Neural cell (in vitro differentiated cells): ENCODE results near the gene NCKAP1. TPM values are rescaled to one million over a fixed set of nuclear protein-coding genes. Genes with fewer than 3 reads are reported as not detected.

Experiments used
- H2AFZ ChIP-seq: fragments of 200-600, 300-800 bp; sonication (generic), shearing (Covaris generic); 2 replicates; pipeline ENCODE4 v1.6.0; 2014; ENCODE audit warnings: low read depth, mild to moderate bottlenecking, antibody characterized with exemption, low read length, moderate library complexity
- H3F3A ChIP-seq: fragments of 200-600 bp; shearing (Covaris generic); 2 replicates; pipeline ENCODE4 v1.6.1; 2016; ENCODE audit warnings: mild to moderate bottlenecking, moderate library complexity, mixed read lengths, antibody characterized with exemption, low read length; ENCODE audit not compliant: insufficient read depth, poor library complexity, severe bottlenecking
- H3K27ac ChIP-seq: fragments of 200-600, 300-800 bp; sonication (generic), shearing (Covaris generic); 2 replicates; pipeline ENCODE4 v1.5.1; 2014; ENCODE audit warnings: mild to moderate bottlenecking, low read length, moderate library complexity
- H3K27me3 ChIP-seq: fragments of 300-800, 200-600 bp; sonication (generic), shearing (Covaris generic); 2 replicates; pipeline ENCODE4 v1.6.0; 2014; ENCODE audit warnings: mild to moderate bottlenecking, low read depth, low read length, moderate library complexity; ENCODE audit not compliant: insufficient read depth
- H3K36me3 ChIP-seq: fragments of 300-800, 200-600 bp; sonication (generic), shearing (Covaris generic); 2 replicates; pipeline ENCODE4 v1.5.1; 2014; ENCODE audit warnings: mild to moderate bottlenecking, antibody characterized with exemption, low read length, moderate library complexity; ENCODE audit not compliant: insufficient read depth
- H3K4me2 ChIP-seq: fragments of 300-800, 200-600 bp; sonication (generic), shearing (Covaris generic); 2 replicates; pipeline ENCODE4 v1.6.0; 2014; ENCODE audit warnings: mild to moderate bottlenecking, low read length
- H3K4me3 ChIP-seq: fragments of 300-800, 200-600 bp; sonication (generic), shearing (Covaris generic); 2 replicates; pipeline ENCODE4 v1.5.1; 2014; ENCODE audit warnings: mild to moderate bottlenecking, low read length, moderate library complexity
- H3K79me2 ChIP-seq: fragments of 200-600 bp; shearing (Covaris generic); replicated peaks from 2 replicates; pipeline ENCODE4 v1.6.0; 2014; ENCODE audit warnings: mild to moderate bottlenecking, low read length, moderate library complexity; ENCODE audit not compliant: insufficient read depth
- H3K9ac ChIP-seq: fragments of 300-800, 200-600 bp; sonication (generic), shearing (Covaris generic); 2 replicates; pipeline ENCODE4 v1.6.1; 2016; ENCODE audit warnings: mild to moderate bottlenecking, low read length, mixed read lengths
- H3K9me2 ChIP-seq: fragments of 200-600 bp; shearing (Covaris generic); 2 replicates; pipeline ENCODE4 v1.6.1; 2016; ENCODE audit warnings: mild to moderate bottlenecking, low read length, mixed read lengths; ENCODE audit not compliant: insufficient read depth
- H3K9me3 ChIP-seq: fragments of 200-600, 300-800 bp; sonication (generic), shearing (Covaris generic); 2 replicates; pipeline ENCODE4 v1.6.1; 2016; ENCODE audit warnings: mild to moderate bottlenecking, mixed run types, low read length, moderate library complexity, mixed read lengths
- H4K20me1 ChIP-seq: fragments of 200-600 bp; shearing (Covaris generic); 2 replicates; pipeline ENCODE4 v1.6.1; 2016; ENCODE audit warnings: mild to moderate bottlenecking, mixed run types; ENCODE audit not compliant: insufficient read depth
- CTCF ChIP-seq: fragments of 450-650 bp; IDR thresholded peaks from 2 replicates; pipeline ENCODE4 v1.5.1; 2014; ENCODE audit warnings: antibody characterized with exemption, mild to moderate bottlenecking, moderate library complexity; ENCODE audit not compliant: poor library complexity, severe bottlenecking
- EP300 ChIP-seq: fragments of 450-650 bp; conservative IDR thresholded peaks from 2 replicates; pipeline ENCODE4 v1.6.1; 2014; ENCODE audit warnings: antibody characterized with exemption, mild to moderate bottlenecking, moderate library complexity; ENCODE audit not compliant: poor library complexity, severe bottlenecking
- EZH2 ChIP-seq: fragments of 200-600, 300-800 bp; shearing (Covaris generic), sonication (generic); IDR thresholded peaks from 2 replicates; pipeline ENCODE4 v1.6.1; 2014; ENCODE audit warnings: antibody characterized with exemption, low read length, borderline replicate concordance, mild to moderate bottlenecking; ENCODE audit not compliant: insufficient read depth, poor library complexity, severe bottlenecking
- MXI1 ChIP-seq: fragments of 450-650 bp; conservative IDR thresholded peaks from 2 replicates; pipeline ENCODE4 v1.6.1; 2014; ENCODE audit warnings: antibody characterized with exemption, mild to moderate bottlenecking; ENCODE audit not compliant: poor library complexity, severe bottlenecking
- POLR2AphosphoS5 ChIP-seq: IDR thresholded peaks from 2 replicates; pipeline ENCODE4 v1.6.1; 2012
- RAD21 ChIP-seq: fragments of 450-650 bp; conservative IDR thresholded peaks from 2 replicates; pipeline ENCODE4 v1.6.1; 2014; ENCODE audit warnings: antibody characterized with exemption, mild to moderate bottlenecking, moderate library complexity
- SMC3 ChIP-seq: fragments of 450-650 bp; conservative IDR thresholded peaks from 2 replicates; pipeline ENCODE4 v1.6.1; 2014; ENCODE audit warnings: antibody characterized with exemption, mild to moderate bottlenecking, moderate library complexity; ENCODE audit not compliant: poor library complexity
- TAF1 ChIP-seq: IDR thresholded peaks from 2 replicates; pipeline ENCODE4 v1.6.1; 2012; ENCODE audit warnings: low read depth
- polyA plus RNA-seq: library from polyadenylated mRNA; depleted of rRNA; stranded (reverse); fragments of >200 nt; gene quantifications from 2 replicates; pipeline ENCODE4 v1.2.3, GENCODE V29; 2014
- TF ChIP-seq, protein P1 (sequence below): IDR thresholded peaks from 2 replicates; pipeline ENCODE4 v1.6.1; 2012; ENCODE audit warnings: borderline replicate concordance

Gene NCKAP1
- polyA plus RNA-seq, 1 donor from 2014 or later: 124 TPM

DNA sequence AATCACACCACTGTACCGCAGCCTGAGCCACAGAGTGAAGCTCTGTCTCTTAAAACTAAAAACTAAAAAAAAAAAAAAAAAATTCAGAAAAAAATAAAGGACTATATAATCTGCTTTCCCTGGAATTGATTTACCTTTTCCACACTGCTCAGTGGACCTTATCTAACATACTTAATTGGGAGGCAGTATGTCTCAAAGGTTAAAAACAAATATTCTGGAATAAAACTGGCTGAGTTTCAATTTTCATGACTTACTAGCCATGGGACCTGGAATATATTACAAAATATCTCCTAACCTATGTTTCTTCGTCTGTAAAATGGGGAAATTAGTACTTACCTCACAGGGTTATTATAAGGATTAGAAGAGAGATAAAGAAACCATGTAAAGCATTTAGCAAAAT, 11.8 kb downstream of the NCKAP1 start:
- Histone ChIP-seq H4K20me1 (no peaks in the 10 kb centered on the region), H3K4me3 (no peak overlapping the region), H3K36me3 (peaks cover 7% of the 10 kb centered on the region), H3F3A (no peaks in the 10 kb centered on the region), H3K27ac (no peak overlapping the region), H3K79me2 (peaks cover 93% of the 10 kb centered on the region), H3K9me3 (no peaks in the 10 kb centered on the region), H2AFZ (no peak overlapping the region), H3K27me3 (no peaks in the 10 kb centered on the region), H3K9me2 (no peaks in the 10 kb centered on the region), H3K4me2 (no peak overlapping the region), H3K9ac (no peak overlapping the region)
- no peak for TF ChIP-seq SMC3
- no peak for TF ChIP-seq RAD21
- TF ChIP-seq MXI1: no peak
- no peak for TF ChIP-seq POLR2AphosphoS5
- TF ChIP-seq EZH2: no peak
- TF ChIP-seq, protein P1, sequence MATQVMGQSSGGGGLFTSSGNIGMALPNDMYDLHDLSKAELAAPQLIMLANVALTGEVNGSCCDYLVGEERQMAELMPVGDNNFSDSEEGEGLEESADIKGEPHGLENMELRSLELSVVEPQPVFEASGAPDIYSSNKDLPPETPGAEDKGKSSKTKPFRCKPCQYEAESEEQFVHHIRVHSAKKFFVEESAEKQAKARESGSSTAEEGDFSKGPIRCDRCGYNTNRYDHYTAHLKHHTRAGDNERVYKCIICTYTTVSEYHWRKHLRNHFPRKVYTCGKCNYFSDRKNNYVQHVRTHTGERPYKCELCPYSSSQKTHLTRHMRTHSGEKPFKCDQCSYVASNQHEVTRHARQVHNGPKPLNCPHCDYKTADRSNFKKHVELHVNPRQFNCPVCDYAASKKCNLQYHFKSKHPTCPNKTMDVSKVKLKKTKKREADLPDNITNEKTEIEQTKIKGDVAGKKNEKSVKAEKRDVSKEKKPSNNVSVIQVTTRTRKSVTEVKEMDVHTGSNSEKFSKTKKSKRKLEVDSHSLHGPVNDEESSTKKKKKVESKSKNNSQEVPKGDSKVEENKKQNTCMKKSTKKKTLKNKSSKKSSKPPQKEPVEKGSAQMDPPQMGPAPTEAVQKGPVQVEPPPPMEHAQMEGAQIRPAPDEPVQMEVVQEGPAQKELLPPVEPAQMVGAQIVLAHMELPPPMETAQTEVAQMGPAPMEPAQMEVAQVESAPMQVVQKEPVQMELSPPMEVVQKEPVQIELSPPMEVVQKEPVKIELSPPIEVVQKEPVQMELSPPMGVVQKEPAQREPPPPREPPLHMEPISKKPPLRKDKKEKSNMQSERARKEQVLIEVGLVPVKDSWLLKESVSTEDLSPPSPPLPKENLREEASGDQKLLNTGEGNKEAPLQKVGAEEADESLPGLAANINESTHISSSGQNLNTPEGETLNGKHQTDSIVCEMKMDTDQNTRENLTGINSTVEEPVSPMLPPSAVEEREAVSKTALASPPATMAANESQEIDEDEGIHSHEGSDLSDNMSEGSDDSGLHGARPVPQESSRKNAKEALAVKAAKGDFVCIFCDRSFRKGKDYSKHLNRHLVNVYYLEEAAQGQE: no peak
- TF ChIP-seq CTCF: no peak
- TF ChIP-seq TAF1: no peak
- no peak for TF ChIP-seq EP300

DNA sequence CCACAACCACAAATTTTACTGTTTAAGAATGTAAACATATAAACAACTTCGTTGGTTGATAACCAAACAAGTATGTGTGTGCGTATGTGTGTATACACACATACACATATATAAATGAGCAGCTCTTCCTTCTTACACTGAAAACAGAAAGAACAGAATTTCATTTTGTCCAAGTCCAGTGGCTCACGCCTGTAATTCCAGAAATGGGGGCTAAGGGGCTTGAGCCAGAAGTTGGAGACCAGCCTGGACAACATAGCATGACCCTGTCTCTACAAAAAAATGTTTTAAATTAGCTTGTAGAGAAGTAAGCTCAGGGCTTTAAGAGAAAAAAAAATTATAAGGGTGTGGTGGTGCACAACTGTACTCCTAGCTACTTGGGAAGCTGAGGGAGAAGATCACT, 12.3 kb downstream of the NCKAP1 start:
- peaks cover 11% of the 10 kb centered on the region for H3K36me3 ChIP-seq
- no peaks in the 10 kb centered on the region for H3K9me2 ChIP-seq
- no peak overlapping the region for H3K4me3 ChIP-seq
- no peak overlapping the region for H3K27ac ChIP-seq
- no peak overlapping the region for H3K9ac ChIP-seq
- no peaks in the 10 kb centered on the region for H3K9me3 ChIP-seq
- H3F3A ChIP-seq: no peaks in the 10 kb centered on the region
- no peak for TF ChIP-seq EZH2
- no peak for TF ChIP-seq SMC3
- no peak for TF ChIP-seq POLR2AphosphoS5
- no peak for TF ChIP-seq TAF1
- H3K27me3 ChIP-seq: no peaks in the 10 kb centered on the region
- H3K79me2 ChIP-seq: peaks cover 88% of the 10 kb centered on the region
- H4K20me1 ChIP-seq: no peaks in the 10 kb centered on the region
- no peak overlapping the region for H3K4me2 ChIP-seq
- no peak overlapping the region for H2AFZ ChIP-seq
